Measurements from ENCODE around the gene CCNG2.

GRCh38 chr4:77209012-77209411 is 52.0 kb downstream of the CCNG2 start:
- no peak for TF ChIP-seq CTCF (IDR thresholded peaks at IDR 0.05; ENCODE audit: low read depth, low read length, missing input control)
- TF ChIP-seq ATF3 (IDR thresholded peaks at IDR 0.05), result no peak
- no peak for TF ChIP-seq REST (IDR thresholded peaks at IDR 0.05)
- no peak for TF ChIP-seq GABPA (IDR thresholded peaks at IDR 0.05 in 1 of 2, conservative IDR thresholded peaks at IDR 0.05 in 1 of 2)
- no peak for TF ChIP-seq SP1 (IDR thresholded peaks at IDR 0.05)
- TF ChIP-seq JUND (IDR thresholded peaks at IDR 0.05), result no peak
- no peak for TF ChIP-seq RXRA (IDR thresholded peaks at IDR 0.05)
- no peak for TF ChIP-seq RAD21 (IDR thresholded peaks at IDR 0.05)
- no peak for TF ChIP-seq ZBTB33 (IDR thresholded peaks at IDR 0.05)
